GM10248 (cell line): Measurements from ENCODE around the gene PLAGL1.

Experiments used
- CTCF ChIA-PET: fragments of 300-600 bp; sonication (Branson Sonifier 250); formaldehyde crosslinking; extraction: SDS; loops from one replicate; lab custom pipeline; 2021; ENCODE audit warnings: antibody characterized with exemption; lab: Yijun Ruan, JAX
- POLR2A ChIA-PET: fragments of 350-650 bp; sonication (Branson Sonifier 250); formaldehyde crosslinking; extraction: SDS; loops from one replicate; lab custom pipeline; 2020; ENCODE audit warnings: antibody characterized with exemption; lab: Yijun Ruan, JAX
- DNase-seq: peaks from one replicate; pipeline ENCODE4 v3.0.0; 2012; ENCODE audit errors: extremely low spot score
- TF ChIP-seq, protein P1 (sequence below): IDR thresholded peaks from 2 replicates; pipeline ENCODE4 v1.5.1; 2012; ENCODE audit warnings: mild to moderate bottlenecking, low read depth; ENCODE audit errors: extremely low read depth, missing control alignments, control extremely low read depth

Gene PLAGL1

DNA sequence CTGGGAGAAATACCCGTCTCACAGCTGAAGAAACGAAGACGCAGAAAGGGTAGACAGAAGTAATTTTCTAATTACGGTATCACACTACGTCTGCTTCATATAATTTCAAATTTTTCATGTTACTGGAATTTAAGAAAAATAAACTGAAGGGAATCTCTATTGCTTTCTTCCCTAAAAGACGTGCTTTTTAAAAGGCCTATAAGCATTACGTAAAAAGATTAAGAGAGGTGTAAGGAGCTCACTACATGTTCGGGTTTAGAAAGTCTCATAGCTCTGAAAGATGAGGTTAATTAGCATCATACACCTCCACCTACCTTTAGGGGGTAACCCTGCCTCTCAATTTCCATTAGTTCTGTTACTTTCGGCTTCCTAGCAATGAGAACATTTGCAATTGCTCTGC lies 787 bp upstream of the PLAGL1 start:
- no peak for DNase-seq
- CTCF ChIA-PET = interaction anchor here (1.1 to 2.3 kb wide), 3 partner anchors 67 to 433 kb away, joined by 3 to 9 read pairs (median 3); no protein-coding TSS in a partner anchor
- TF ChIP-seq, protein P1, sequence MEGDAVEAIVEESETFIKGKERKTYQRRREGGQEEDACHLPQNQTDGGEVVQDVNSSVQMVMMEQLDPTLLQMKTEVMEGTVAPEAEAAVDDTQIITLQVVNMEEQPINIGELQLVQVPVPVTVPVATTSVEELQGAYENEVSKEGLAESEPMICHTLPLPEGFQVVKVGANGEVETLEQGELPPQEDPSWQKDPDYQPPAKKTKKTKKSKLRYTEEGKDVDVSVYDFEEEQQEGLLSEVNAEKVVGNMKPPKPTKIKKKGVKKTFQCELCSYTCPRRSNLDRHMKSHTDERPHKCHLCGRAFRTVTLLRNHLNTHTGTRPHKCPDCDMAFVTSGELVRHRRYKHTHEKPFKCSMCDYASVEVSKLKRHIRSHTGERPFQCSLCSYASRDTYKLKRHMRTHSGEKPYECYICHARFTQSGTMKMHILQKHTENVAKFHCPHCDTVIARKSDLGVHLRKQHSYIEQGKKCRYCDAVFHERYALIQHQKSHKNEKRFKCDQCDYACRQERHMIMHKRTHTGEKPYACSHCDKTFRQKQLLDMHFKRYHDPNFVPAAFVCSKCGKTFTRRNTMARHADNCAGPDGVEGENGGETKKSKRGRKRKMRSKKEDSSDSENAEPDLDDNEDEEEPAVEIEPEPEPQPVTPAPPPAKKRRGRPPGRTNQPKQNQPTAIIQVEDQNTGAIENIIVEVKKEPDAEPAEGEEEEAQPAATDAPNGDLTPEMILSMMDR = no peak
- POLR2A ChIA-PET = no interaction called here

GRCh38 chr6:144007478-144008119 lies 460 bp downstream of the PLAGL1 start:
- TF ChIP-seq, protein P1 = no peak
- ChIA-PET POLR2A (interaction anchor here (0.6 kb wide), 1 partner anchor 465 kb away, joined by 3 read pairs; no protein-coding TSS in a partner anchor), CTCF (interaction anchor here (1.4 to 2.3 kb wide), 2 partner anchors 67 to 432 kb away, joined by 3 to 9 read pairs; no protein-coding TSS in a partner anchor)
- DNase-seq = no peak

GRCh38 chr6:144006736-144007477 lies 1.2 kb downstream of the PLAGL1 start:
- CTCF ChIA-PET = interaction anchor here (2.3 to 2.6 kb wide), 2 partner anchors 67 kb away, joined by 7 to 9 read pairs; no protein-coding TSS in a partner anchor
- no peak for DNase-seq
- POLR2A ChIA-PET = no interaction called here
- TF ChIP-seq, protein P1 = no peak

- CTCF ChIA-PET = interaction anchor here (2.7 kb wide), 1 partner anchor 13 kb away, joined by 12 read pairs; no protein-coding TSS in a partner anchor
- TF ChIP-seq, protein P1 = no peak
- POLR2A ChIA-PET = no interaction called here
Measured at GRCh38 chr6:143999406-143999805, 8.7 kb downstream of the PLAGL1 start.

GRCh38 chr6:143998686-143999085 lies 9.4 kb downstream of the PLAGL1 start:
- CTCF ChIA-PET = interaction anchor here (0.8 to 2.7 kb wide), 3 partner anchors 12 to 59 kb away, joined by 3 to 12 read pairs (median 6); no protein-coding TSS in a partner anchor
- POLR2A ChIA-PET = no interaction called here
- DNase-seq = no peak
- TF ChIP-seq, protein P1 = no peak

More at GRCh38 chr6:143999406-143999805, 8.7 kb downstream of the PLAGL1 start:
- DNase-seq = no peak

DNA sequence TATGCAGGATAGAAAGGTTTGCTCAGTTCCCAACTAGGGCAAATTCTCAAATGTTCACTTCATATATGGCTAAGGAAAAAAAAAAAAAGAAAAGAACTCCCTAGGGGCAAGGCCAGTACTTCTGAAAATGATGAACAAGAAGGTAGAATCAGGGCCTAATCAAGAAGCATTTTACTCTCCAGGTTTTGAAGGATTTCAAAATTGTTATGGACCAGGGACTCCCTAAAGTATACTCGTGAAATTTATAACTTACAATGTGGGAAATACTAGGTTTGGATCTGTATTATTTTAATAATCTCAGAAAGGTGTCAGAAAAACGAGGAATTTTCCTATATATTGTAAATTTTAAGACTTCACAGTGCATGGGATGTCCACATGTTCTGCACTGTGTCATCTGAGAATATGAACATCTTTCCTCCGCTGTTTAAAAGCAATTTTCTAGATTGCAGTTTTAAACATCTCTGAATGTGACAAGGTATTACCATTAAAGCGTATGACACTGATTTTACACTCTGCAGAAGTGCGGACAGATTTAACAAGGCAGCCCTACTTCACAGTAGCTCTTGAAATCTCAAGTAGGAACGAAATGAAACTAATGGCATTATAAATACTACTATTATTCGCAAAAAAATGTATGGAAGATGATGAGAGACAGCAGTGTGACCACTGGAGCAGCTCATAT lies 14.0 kb downstream of the PLAGL1 start:
- ChIA-PET POLR2A (no interaction called here), CTCF (interaction anchor here (1.0 to 3.4 kb wide), 3 partner anchors 19 to 29 kb away, joined by 3 to 14 read pairs (median 3); no protein-coding TSS in a partner anchor)
- DNase-seq = no peak
- TF ChIP-seq, protein P1 = no peak
